NCI-H345 treated with DMSO at 0.1 percent for 48 hours (cell line): ENCODE measurements around the gene IFNL2.
"Not testable (repeated sequence)": the region's sequence is repeated elsewhere in the genome, so short reads cannot be mapped to it uniquely, and the experiment has no call there.

Experiments used
- DNase-seq: peaks from one replicate; lab custom pipeline; 2025; ENCODE audit not compliant: unreplicated experiment; lab: John Stamatoyannopoulos, UW

Gene IFNL2

DNA sequence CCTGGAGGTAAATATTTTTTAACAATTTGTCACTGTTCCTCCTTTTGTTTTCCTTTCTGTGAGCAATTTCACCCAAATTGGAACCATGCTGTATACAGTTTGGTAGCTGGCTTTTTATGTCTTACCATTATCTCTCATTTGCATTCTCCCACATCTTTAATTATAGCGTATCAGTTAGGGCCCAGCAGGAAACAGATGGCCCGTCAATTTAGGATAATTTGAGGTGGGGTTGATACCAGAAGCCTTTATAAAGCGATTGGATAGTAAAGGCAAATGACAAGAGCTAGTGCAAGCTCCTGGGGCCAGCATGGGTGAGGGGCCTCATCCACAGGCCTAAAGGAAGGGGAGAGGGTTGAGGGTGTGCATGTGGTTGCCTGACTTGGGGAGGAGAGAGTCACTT is 15.7 kb upstream of the IFNL2 start:
- DNase-seq: no peak

DNA sequence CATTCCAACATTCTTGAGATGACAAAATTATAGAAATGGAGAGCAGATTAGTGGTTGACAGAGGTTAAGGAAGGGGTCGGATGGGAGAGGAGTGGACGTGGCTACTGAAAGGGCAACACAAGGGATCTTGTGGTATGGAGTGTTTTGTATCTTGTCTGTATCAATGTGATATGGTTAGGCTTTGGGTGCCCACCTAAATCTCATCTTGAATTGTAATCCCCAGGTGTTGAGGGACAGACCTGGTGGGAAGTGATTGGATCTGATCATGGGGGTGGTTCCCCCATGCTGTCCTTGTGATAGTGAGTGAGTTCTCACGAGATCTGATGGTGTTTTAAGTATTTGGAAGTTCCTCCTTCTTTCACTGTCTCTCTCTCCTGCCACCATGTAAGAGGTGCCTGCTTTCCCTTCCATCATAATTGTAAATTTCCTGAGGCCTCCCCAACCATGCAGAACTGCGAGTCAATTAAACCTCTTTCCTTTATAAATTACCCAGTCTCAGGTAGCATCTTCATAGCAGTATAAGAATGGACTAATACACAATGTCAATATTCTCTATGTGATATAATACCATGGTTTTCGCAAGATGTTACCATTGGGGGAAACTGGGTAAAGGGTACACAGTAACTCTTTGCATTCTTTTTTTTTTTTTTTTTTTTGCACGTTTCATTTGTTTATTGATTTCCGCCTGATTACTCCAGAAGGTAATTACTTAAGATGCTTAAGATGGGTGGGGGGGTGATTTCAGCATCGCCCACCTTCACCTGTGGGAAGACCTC is 14.6 kb upstream of the IFNL2 start:
- no peak for DNase-seq

GRCh38 chr19:39254531-39255345 is 13.5 kb upstream of the IFNL2 start:
- no peak for DNase-seq

- DNase-seq: no peak
Measured at GRCh38 chr19:39257227-39257626, 11.0 kb upstream of the IFNL2 start.

DNA sequence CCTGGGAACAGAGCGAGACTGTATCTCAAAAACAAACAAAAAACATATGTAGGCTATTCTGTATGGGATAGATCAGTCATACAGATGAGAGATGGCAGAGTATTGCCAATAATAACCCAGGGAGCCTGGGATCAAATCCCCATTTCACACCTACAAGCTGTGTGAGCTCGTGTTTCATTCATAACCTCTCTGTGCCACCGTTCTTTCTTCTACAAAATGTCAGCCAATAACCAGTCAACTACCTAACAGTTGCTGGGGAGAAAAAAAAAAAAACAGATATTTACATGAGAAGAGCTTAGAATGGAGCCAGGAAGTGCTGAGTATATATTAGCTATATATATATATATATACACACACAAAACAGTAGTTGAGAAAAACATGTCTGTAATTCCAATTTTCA is 6.5 kb upstream of the IFNL2 start:
- no peak for DNase-seq

- no peak for DNase-seq
Measured at GRCh38 chr19:39262496-39262895, 5.7 kb upstream of the IFNL2 start.

DNA sequence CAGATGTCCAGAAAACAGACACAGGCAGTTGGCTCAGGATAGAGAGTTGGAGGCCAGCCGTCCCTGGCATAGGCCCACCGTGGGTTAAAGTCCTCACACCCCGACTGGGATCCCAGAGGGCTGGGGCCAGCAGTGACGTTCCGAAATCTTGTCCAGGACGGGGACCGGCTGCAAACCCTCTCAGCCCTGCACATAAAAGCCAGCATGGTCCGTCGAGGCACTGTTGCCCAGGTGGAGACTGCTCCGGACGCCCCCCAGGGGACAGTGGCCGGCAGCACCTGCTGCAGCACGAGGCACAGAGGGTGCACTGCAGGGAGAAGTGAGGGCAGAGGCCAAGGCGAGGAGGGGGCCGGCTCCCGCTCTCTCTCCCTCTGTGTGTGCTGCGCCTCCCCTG is 4.3 kb upstream of the IFNL2 start:
- DNase-seq: no peak

DNA sequence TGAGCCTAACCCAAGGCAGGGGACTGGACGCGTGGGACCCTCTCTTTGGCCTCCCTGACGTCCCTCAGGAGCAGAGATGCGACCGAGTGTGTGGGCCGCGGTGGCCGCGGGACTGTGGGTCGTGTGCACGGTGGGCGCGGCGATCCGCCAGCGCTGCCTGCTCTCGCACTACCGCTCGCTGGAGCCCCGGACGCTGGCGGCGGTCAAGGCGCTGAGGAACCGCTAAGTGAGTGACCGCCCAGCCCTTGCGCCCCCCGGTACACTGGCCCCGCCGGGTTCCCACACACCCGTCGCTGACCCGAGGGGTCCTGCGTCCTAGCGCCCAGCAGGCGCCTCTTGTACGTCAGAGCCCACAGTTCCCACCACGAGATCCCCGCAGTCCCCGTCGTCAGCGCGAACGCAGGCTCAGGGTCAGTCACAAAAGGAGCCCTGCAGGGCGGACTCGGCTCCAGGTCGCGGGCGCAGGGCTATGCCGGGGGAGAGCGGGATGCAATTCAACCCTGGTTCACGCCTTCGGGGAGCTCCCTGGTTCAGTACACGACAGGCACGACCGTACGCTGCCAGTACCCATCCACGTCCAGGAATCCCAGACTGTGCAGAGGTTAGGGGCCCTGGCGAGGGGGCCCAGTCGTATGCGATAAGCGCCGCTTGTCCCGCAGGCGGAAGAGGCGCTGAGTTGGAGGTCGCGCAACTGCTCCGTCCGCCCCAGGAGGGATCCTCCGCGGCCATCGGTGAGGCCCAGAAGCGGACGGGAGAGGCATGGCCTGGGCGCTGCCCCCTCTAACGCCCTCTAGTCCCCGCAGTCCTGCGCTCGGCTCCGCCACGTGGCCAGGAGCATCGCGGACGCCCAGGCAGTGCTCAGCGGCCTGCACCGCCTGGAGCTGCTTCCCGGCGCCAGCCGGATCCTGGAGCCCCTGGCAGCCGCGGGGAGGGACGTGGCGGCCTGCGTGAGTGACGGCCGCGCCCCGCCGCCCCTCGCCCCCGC is 3.6 kb upstream of the IFNL2 start:
- DNase-seq: no peak

DNA sequence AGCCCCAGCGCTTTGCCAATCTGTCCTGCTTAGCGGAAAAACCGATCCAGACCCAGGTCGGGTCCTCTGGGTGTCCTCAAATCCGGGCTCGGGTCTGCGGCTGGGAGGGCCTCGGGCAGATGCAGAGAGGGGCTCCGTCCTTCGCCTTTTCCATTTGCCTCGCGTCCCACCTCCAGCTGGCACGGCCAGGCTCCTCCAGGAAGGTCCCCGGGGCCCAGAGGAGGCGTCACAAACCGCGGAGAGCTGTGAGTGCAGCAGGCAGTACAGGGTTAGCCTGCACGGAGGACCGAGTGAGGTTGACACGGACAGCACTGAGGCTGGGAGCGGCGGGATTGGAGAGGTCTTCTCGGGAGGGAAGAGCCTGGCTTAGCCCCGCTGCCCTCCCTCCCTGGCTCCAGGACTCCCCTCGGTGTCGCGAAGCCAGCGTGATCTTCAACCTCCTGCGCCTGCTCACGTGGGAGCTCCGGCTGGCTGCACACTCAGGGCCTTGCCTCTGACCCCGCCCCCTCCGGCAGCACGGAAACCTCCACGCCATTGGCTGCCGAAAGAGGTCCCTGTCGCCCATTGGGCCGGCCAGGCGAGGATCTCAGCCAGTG is 2.8 kb upstream of the IFNL2 start:
- DNase-seq: no peak

GRCh38 chr19:39268531-39269223 is 481 bp downstream of the IFNL2 start:
- not testable (repeated sequence) for DNase-seq

DNA sequence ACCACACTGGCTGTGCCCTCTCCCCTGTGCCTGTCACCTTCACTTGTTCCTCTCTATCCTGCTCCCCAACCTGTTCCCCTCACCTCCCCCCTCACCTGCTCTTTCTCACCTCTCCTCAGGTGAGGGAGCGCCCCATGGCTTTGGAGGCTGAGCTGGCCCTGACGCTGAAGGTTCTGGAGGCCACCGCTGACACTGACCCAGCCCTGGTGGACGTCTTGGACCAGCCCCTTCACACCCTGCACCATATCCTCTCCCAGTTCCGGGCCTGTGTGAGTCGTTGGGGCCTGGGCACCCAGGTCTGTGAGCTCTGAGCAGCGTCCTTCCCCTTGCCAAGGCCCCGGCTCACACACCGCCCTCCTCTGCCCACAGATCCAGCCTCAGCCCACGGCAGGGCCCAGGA is 1.2 kb downstream of the IFNL2 start:
- not testable (repeated sequence) for DNase-seq

DNA sequence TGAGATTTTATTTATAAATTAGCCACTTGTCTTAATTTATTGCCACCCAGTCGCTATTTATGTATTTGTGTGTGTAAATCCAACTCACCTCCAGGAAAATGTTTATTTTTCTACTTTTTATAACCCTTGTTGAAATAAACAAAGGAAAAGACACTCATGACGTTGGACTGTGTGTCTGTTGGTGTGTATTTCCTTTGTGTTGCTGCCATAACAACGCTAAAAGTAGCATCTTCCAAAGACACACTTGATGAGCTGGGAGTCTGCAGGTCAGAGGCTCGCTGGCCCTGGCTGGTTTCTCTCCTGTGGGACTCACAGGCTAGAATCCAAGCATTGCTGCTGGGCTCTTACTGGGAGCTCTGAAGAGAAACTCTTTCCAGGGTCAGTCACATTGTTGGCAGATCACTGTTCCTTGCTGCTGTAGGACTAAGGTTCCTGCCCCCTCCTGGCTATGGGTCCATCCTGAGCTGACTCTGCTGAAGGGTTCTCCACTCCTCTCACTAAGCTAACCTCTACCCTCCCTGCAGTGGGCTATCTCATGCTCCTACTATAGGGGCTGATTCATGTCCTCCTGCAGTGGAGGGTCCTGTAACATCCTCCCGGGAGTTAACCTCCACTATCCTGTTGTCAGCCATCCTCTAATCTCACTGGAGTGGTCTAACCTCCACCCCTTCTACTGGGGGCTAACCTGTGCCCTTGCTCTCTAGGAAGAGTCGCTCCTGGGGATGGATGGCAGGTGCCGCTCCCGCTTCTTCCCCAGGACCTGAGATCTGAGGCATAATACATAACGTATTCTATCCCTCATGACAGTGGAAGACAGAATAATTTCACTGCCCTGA is 2.1 kb downstream of the IFNL2 start:
- DNase-seq: no peak

- not testable (repeated sequence) for DNase-seq
Measured at GRCh38 chr19:39273859-39274258, 5.7 kb downstream of the IFNL2 start.

DNA sequence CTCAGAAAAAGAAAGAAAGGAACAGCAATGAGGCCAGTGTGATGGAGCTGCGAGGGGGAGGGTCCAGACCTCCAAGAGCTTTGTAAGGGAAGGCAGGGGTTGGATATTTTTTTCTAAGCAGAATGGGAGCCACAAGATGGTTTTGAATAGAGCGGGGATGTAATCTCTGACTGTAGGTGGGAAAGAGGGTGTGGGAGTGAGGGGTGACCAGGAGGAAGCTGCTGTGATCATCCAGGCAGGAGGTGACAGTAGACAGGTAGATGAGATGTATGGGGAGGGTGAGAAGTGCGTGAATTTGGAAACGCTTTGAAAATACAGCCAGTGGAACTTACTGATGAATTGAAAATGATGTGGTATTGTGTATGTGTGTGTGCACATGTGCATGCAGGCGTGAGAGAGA is 7.4 kb downstream of the IFNL2 start:
- DNase-seq: no peak

- DNase-seq: no peak
Measured at GRCh38 chr19:39276740-39277139, 8.5 kb downstream of the IFNL2 start.

DNA sequence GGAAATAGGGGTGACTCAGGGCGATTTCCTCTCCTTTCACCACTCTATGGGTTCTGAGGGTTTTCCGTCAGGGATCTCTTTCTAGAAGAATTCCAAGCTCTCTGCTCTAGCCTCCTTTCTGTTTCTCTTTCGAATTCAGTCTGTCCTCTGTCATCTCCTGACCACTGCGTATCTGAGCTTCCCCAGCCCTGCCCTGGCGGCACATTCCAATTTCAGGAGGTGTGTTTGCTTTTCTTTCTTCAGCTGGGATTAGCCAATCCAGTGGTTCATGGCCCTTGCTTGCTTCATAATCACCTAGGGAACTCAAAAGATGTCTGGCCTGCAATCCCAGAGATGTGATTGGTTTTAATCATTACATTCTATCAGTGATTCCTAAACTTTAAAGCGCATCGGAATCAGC is 9.4 kb downstream of the IFNL2 start:
- no peak for DNase-seq

GRCh38 chr19:39282021-39282420 is 13.8 kb downstream of the IFNL2 start:
- no peak for DNase-seq

DNA sequence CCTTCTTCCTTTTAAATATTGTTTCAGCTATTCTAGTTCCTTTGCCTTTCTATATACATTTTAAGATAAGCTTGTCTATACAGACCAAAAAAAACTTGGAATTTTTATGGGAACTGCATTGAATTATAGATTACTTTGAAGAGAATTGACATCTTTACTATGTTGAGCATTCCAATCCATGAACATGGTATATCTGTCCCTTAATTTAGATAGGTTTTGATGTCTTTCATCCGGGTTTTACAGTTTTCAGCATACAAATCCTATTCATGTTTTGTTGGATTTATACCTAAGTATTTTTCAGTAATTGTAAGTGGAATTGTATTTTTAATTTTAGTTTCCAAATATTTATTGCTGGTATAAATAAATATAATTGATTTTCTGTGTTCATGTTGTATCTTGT is 15.8 kb downstream of the IFNL2 start:
- DNase-seq: no peak

GRCh38 chr19:39293394-39293793 is 25.2 kb downstream of the IFNL2 start:
- DNase-seq: no peak
